HepG2 (cell line): Measurements from ENCODE around the gene CD180. TPM values are rescaled to one million over a fixed set of nuclear protein-coding genes. Genes with fewer than 3 reads are reported as not detected.

Source experiments
- ATF7-NPFF ChIP-seq: sonication (generic); formaldehyde crosslinking; IDR thresholded peaks from 2 replicates; pipeline ENCODE4 v1.8.1; 2023; ENCODE audit warnings: mild to moderate bottlenecking, low read depth, missing genetic modification reagents, moderate library complexity
- DRAP1 ChIP-seq: IDR thresholded peaks from 2 replicates; pipeline ENCODE4 v1.6.1; 2016; ENCODE audit warnings: missing genetic modification reagents, missing compliant biosample characterization
- FOXO4 ChIP-seq: sonication (generic); formaldehyde crosslinking; conservative IDR thresholded peaks from 2 replicates; pipeline ENCODE4 v1.8.1; 2023; ENCODE audit warnings: missing genetic modification reagents
- NR2F6 ChIP-seq, 2 experiments: IDR thresholded peaks; 2 replicates each; pipeline ENCODE4 v1.6.1; 2016; ENCODE audit warnings: antibody characterized with exemption in 1 of 2, mild to moderate bottlenecking in 1 of 2
- ZNF512B ChIP-seq: sonication (generic); formaldehyde crosslinking; IDR thresholded peaks from 2 replicates; pipeline ENCODE4 v1.5.1; 2020; ENCODE audit warnings: missing genetic modification reagents, mild to moderate bottlenecking, borderline replicate concordance
- ZNF556 ChIP-seq: sonication (generic); formaldehyde crosslinking; IDR thresholded peaks from 2 replicates; pipeline ENCODE4 v1.4.0; 2020; ENCODE audit warnings: mild to moderate bottlenecking, missing genetic modification reagents, borderline replicate concordance
- ZSCAN21 ChIP-seq: sonication (generic); formaldehyde crosslinking; IDR thresholded peaks from 2 replicates; pipeline ENCODE4 v1.8.0; 2022; ENCODE audit warnings: mild to moderate bottlenecking, missing genetic modification reagents, moderate library complexity, borderline replicate concordance
- polyA plus RNA-seq, 8 experiments: library from polyadenylated mRNA; depleted of rRNA in 3 of 8; stranded (reverse) in 7 of 8; unstranded in 1 of 8; fragments of >200 nt; fragmentation: Illumina TruSeq in 4 of 8; extraction: Trizol in 4 of 8; gene quantifications; 2 replicates each; pipeline versions ENCODE4 v1.2.1 to v1.2.3, GENCODE V29; 2011 to 2016; ENCODE audit warnings: low read depth in 4 of 8, missing spikeins in 1 of 8, mixed read lengths in 1 of 8; ENCODE audit not compliant: insufficient read depth in 1 of 8
- total RNA-seq, 5 experiments: library from RNA; depleted of rRNA; stranded (reverse); fragments of >200 nt; fragmentation: Illumina TruSeq; extraction: Trizol; gene quantifications; 2 replicates each; pipeline ENCODE4 v1.2.3, GENCODE V29; 2016; ENCODE audit warnings: low read depth in 1 of 5

The CD180 gene
- total and polyA plus RNA-seq, 2 of the 13 experiments (the other 11 are each of a cell fraction or from before 2014, with no cell fraction given), result not detected

- TF ChIP-seq NR2F6 (IDR thresholded peaks at IDR 0.05) (no peak; the same call in 1 of the 2 replicates), NR2F6 (CRISPR knock-in tag; IDR thresholded peaks at IDR 0.05) (no peak; the same call in 1 of the 2 replicates), ATF7-NPFF (CRISPR knock-in tag) (peak; percentile 67), ZNF512B (no peak), ZNF556 (peak; percentile 31; the same call in 1 of the 2 replicates), FOXO4 (CRISPR knock-in tag) (no peak), ZSCAN21 (CRISPR knock-in tag) (no peak), DRAP1 (peak; percentile 21; the same call in 1 of the 2 replicates)
Measured at GRCh38 chr5:67215519-67216471, 19.2 kb upstream of the CD180 start (continued).
